K562 (cell line): ENCODE results near the gene FAM110D. TPM values are rescaled to one million over a fixed set of nuclear protein-coding genes. Genes with fewer than 3 reads are reported as not detected.

Source experiments
- CBFA2T3 ChIP-seq: fragments of 450-650 bp; IDR thresholded peaks from 2 replicates; pipeline ENCODE4 v1.6.1; 2017
- CC2D1A ChIP-seq: fragments of 450-650 bp; IDR thresholded peaks from 2 replicates; pipeline ENCODE4 v1.6.1; 2017; ENCODE audit warnings: mild to moderate bottlenecking
- CEBPB ChIP-seq: fragments of 450-650 bp; IDR thresholded peaks from 2 replicates; pipeline ENCODE4 v1.6.1; 2016; ENCODE audit warnings: missing genetic modification characterization, missing compliant biosample characterization
- CSDE1 ChIP-seq, 2 experiments: fragments of 450-650 bp; IDR thresholded peaks; 2 replicates each; pipeline ENCODE4 v1.6.1; 2016; ENCODE audit warnings: mild to moderate bottlenecking in 1 of 2
- CXXC5 ChIP-seq: fragments of 250-450 bp; sonication (Bioruptor Pico); IDR thresholded peaks from 2 replicates; pipeline ENCODE4 v1.8.0; 2022; ENCODE audit warnings: inconsistent platforms, mild to moderate bottlenecking, moderate library complexity
- EHMT2 ChIP-seq: fragments of 450-650 bp; IDR thresholded peaks from 2 replicates; pipeline ENCODE4 v1.6.1; 2018; ENCODE audit warnings: antibody characterized with exemption
- ELF4 ChIP-seq: fragments of 450-650 bp; formaldehyde crosslinking; IDR thresholded peaks from 2 replicates; pipeline ENCODE4 v1.4.0; 2022; ENCODE audit warnings: missing genetic modification characterization
- HNRNPK ChIP-seq: fragments of 200-400 bp; formaldehyde crosslinking; IDR thresholded peaks from one replicate; pipeline ENCODE4 v1.6.1; 2018; ENCODE audit warnings: mild to moderate bottlenecking, low read depth, low read length; ENCODE audit not compliant: poor library complexity, severe bottlenecking
- KAT2B ChIP-seq: IDR thresholded peaks from one replicate; pipeline ENCODE4 v1.6.1; 2012; ENCODE audit warnings: low read depth, mild to moderate bottlenecking, control low read depth, inconsistent platforms, low read length, moderate library complexity
- LARP7 ChIP-seq: fragments of 450-650 bp; IDR thresholded peaks from 2 replicates; pipeline ENCODE4 v1.6.1; 2016
- MCM2 ChIP-seq: fragments of 450-650 bp; IDR thresholded peaks from 2 replicates; pipeline ENCODE4 v1.6.1; 2017; ENCODE audit warnings: low read depth, mild to moderate bottlenecking
- MIER1 ChIP-seq: fragments of 450-650 bp; IDR thresholded peaks from 2 replicates; pipeline ENCODE4 v1.6.1; 2016; ENCODE audit warnings: antibody characterized with exemption, mild to moderate bottlenecking, low read depth
- NR4A1 ChIP-seq, 2 experiments: fragments of 250-450 bp in 1 of 2; fragments of 450-650 bp in 1 of 2; sonication (Bioruptor Pico) in 1 of 2; IDR thresholded peaks; 2 replicates each; pipeline versions ENCODE4 v1.4.0 to v1.6.1; 2016 to 2020; ENCODE audit warnings: mild to moderate bottlenecking in 2 of 2, missing compliant biosample characterization in 1 of 2, missing genetic modification characterization in 1 of 2, moderate library complexity in 1 of 2
- RBM14 ChIP-seq: fragments of 200-400 bp; formaldehyde crosslinking; IDR thresholded peaks from 2 replicates; pipeline ENCODE4 v1.6.1; 2018; ENCODE audit warnings: low read depth, mild to moderate bottlenecking, low read length, moderate library complexity, borderline replicate concordance; ENCODE audit not compliant: insufficient read depth
- RNF2 ChIP-seq: sonication (generic); IDR thresholded peaks from 2 replicates; pipeline ENCODE4 v1.6.1; 2016
- SMARCC2 ChIP-seq: fragments of 450-650 bp; IDR thresholded peaks from 2 replicates; pipeline ENCODE4 v1.6.1; 2017; ENCODE audit warnings: antibody characterized with exemption, moderate library complexity, mild to moderate bottlenecking, low read depth
- ZNF175 ChIP-seq: fragments of 200-800 bp; sonication (Bioruptor generic); IDR thresholded peaks from 2 replicates; pipeline ENCODE4 v1.6.1; 2016; ENCODE audit warnings: low read depth, mild to moderate bottlenecking, missing genetic modification characterization, missing compliant biosample characterization
- ZNF586 ChIP-seq: fragments of 450-650 bp; formaldehyde crosslinking; conservative IDR thresholded peaks from 2 replicates; pipeline ENCODE4 v1.4.0; 2020; ENCODE audit warnings: mild to moderate bottlenecking, moderate library complexity
- polyA plus RNA-seq, 8 experiments: library from polyadenylated mRNA; depleted of rRNA in 4 of 8; stranded (reverse) in 5 of 8; unstranded in 3 of 8; fragments of >200 nt; fragmentation: Nextera tagmentation in 2 of 8; fragmentation: Illumina TruSeq in 1 of 8; extraction: Ambion mirVana in 2 of 8; extraction: Trizol in 1 of 8; gene quantifications; 2 replicates each; pipeline versions ENCODE4 v1.2.1 to v1.2.3, GENCODE V29; 2011 to 2014; ENCODE audit warnings: inconsistent platforms in 1 of 8, missing spikeins in 1 of 8
- total RNA-seq, 7 experiments: library from RNA; depleted of rRNA in 6 of 7; stranded (reverse); fragments of >200 nt in 6 of 7; fragmentation: Illumina TruSeq in 2 of 7; extraction: Trizol in 2 of 7; gene quantifications; 2 replicates each; pipeline versions ENCODE4 v1.2.1 to v1.2.3, GENCODE V29; 2011 to 2021; ENCODE audit warnings: low replicate concordance in 1 of 7
- TF ChIP-seq, protein P1 (sequence below): fragments of 250-450 bp; sonication (Bioruptor Pico); IDR thresholded peaks from 2 replicates; pipeline ENCODE4 v1.4.0; 2020
- TF ChIP-seq, protein P2 (sequence below), 2 experiments: fragments of 250-450 bp in 1 of 2; fragments of 450-650 bp in 1 of 2; sonication (Bioruptor Pico) in 1 of 2; IDR thresholded peaks; 2 replicates each; pipeline versions ENCODE4 v1.6.1 to v1.8.0; 2016 to 2021; ENCODE audit warnings: mild to moderate bottlenecking in 2 of 2, moderate library complexity in 2 of 2, missing compliant biosample characterization in 1 of 2, missing genetic modification characterization in 1 of 2
- TF ChIP-seq, protein P3 (sequence below): fragments of 250-450 bp; sonication (Bioruptor Pico); IDR thresholded peaks from 2 replicates; pipeline ENCODE4 v1.5.0; 2020; ENCODE audit warnings: mild to moderate bottlenecking
- TF ChIP-seq, protein P4 (sequence below): sonication (generic); formaldehyde crosslinking; IDR thresholded peaks from 2 replicates; pipeline ENCODE4 v1.8.1; 2023; ENCODE audit warnings: mild to moderate bottlenecking, missing genetic modification reagents, moderate library complexity

The FAM110D gene
- total and polyA plus RNA-seq, 9 of the 15 experiments (the other 6 are each of a cell fraction or from before 2014, with no cell fraction given) = 0.04 to 1.1 (median 0.33) TPM

DNA sequence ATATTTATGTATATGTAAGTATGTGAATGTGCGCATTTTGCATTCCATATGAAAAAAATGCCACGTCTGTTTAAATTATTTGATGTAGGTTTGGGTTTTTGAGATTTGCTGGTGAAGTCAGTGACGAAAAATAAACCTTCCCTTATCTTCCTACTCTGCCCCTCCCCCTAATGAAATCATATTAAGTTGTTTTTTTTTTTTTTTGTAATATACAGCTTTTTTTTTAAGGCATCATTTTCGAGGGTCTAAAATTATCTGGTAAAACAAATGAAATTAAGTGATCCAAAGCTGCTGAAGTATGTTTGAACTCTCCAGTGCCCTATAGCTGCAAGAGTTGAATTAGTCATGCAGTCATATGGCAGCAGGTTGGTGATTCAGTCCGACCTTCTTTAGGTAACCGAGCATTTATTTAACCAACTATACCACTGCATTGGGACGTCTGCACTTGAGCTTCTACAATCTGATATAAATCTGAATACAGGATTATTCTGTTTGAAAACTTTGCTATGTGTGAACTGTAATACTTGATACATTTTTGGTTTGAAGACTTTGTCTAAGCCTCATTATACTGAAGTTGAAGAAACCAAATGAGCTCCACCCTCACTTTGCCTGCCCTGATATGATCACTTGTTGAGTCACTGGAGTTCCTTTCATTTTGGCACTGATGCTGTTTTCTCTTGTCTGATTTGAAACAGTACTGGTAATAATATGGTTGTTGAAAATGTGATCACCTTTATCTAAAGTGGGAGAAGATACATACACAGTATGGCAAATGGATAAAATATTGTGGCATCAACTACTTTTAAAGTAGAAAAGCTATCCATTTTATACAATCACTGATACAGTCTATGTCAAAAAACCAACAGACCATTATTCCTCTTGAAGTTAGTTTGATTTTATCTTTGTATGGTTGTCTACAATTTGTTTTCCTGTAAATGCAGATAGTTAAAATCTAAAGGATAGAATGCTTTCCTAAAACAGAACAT is 35.6 kb upstream of the FAM110D start (continued):
- no peak for TF ChIP-seq CC2D1A
- TF ChIP-seq CEBPB (tag) = peak; percentile 23; the same call in 1 of the 2 replicates
- TF ChIP-seq, protein P1, sequence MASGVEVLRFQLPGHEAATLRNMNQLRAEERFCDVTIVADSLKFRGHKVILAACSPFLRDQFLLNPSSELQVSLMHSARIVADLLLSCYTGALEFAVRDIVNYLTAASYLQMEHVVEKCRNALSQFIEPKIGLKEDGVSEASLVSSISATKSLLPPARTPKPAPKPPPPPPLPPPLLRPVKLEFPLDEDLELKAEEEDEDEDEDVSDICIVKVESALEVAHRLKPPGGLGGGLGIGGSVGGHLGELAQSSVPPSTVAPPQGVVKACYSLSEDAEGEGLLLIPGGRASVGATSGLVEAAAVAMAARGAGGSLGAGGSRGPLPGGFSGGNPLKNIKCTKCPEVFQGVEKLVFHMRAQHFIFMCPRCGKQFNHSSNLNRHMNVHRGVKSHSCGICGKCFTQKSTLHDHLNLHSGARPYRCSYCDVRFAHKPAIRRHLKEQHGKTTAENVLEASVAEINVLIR (CRISPR knock-in tag) = no peak
- 0 out of 2 replicates have a peak, but pooled peaks have one; percentile 40 for TF ChIP-seq RNF2
- TF ChIP-seq RBM14 = no peak
- TF ChIP-seq, protein P2, sequence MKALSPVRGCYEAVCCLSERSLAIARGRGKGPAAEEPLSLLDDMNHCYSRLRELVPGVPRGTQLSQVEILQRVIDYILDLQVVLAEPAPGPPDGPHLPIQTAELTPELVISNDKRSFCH (CRISPR knock-in tag; IDR thresholded peaks at IDR 0.05) = no peak
- TF ChIP-seq, protein P2 (tag; IDR thresholded peaks at IDR 0.05) = peak; percentile 72
- TF ChIP-seq KAT2B = peak; percentile 37
- TF ChIP-seq EHMT2 = peak; percentile 81
- TF ChIP-seq, protein P3, sequence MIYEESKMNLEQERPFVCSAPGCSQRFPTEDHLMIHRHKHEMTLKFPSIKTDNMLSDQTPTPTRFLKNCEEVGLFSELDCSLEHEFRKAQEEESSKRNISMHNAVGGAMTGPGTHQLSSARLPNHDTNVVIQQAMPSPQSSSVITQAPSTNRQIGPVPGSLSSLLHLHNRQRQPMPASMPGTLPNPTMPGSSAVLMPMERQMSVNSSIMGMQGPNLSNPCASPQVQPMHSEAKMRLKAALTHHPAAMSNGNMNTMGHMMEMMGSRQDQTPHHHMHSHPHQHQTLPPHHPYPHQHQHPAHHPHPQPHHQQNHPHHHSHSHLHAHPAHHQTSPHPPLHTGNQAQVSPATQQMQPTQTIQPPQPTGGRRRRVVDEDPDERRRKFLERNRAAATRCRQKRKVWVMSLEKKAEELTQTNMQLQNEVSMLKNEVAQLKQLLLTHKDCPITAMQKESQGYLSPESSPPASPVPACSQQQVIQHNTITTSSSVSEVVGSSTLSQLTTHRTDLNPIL = peak; percentile 14; the same call in 1 of the 2 replicates
- TF ChIP-seq LARP7 = no peak
- peak; percentile 81 for TF ChIP-seq CBFA2T3
- TF ChIP-seq ELF4 (CRISPR knock-in tag) = no peak
- no peak for TF ChIP-seq MCM2
- TF ChIP-seq, protein P4, sequence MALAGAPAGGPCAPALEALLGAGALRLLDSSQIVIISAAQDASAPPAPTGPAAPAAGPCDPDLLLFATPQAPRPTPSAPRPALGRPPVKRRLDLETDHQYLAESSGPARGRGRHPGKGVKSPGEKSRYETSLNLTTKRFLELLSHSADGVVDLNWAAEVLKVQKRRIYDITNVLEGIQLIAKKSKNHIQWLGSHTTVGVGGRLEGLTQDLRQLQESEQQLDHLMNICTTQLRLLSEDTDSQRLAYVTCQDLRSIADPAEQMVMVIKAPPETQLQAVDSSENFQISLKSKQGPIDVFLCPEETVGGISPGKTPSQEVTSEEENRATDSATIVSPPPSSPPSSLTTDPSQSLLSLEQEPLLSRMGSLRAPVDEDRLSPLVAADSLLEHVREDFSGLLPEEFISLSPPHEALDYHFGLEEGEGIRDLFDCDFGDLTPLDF (CRISPR knock-in tag) = no peak; the same call in 1 of the 2 replicates
- no peak for TF ChIP-seq ZNF586 (CRISPR knock-in tag)
- TF ChIP-seq SMARCC2 = peak; percentile 92
- peak; percentile 54; the same call in 1 of the 2 replicates for TF ChIP-seq MIER1
- no peak for TF ChIP-seq NR4A1 (CRISPR knock-in tag; IDR thresholded peaks at IDR 0.05)
- TF ChIP-seq NR4A1 (tag; IDR thresholded peaks at IDR 0.05) = 0 out of 2 replicates have a peak, but pooled peaks have one; percentile 56
- TF ChIP-seq ZNF175 (CRISPR knock-in tag) = peak; percentile 67; the same call in 1 of the 2 replicates
- no peak for TF ChIP-seq HNRNPK
- TF ChIP-seq CSDE1 (IDR thresholded peaks at IDR 0.05) = 0 out of 4 replicates have a peak, but pooled peaks of 1 of the 2 experiments have one; percentile 18
- no peak; the same call in 1 of the 2 replicates for TF ChIP-seq CXXC5
